Femur (tissue), 1 donor: ENCODE measurements around the gene KRTAP3-2.

Experiments used
- DNase-seq: peaks from one replicate; pipeline ENCODE4 v3.0.0-alpha.2; 2017

KRTAP3-2 gene

DNA sequence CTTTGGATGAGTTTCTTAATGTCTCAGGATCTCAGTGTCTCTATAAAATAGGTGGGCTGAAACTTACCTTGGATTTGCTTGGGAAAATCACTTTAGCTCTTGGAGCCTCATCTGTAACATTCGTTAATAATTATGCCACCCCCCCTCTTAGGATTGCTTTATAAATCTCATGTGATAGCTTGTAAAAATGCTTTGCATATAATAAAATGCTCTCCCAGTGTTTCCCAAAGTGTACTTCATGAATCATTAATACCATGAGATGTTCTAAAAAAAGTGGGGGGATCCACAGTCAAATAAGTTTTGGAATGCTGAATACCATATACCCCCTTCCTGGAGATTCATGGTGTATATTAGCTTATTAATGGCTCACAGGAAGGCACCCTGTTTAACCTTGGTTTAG is 38.1 kb downstream of the KRTAP3-2 start:
- no peak for DNase-seq

GRCh38 chr17:40960144-40960543 is 39.6 kb downstream of the KRTAP3-2 start:
- DNase-seq = no peak

DNA sequence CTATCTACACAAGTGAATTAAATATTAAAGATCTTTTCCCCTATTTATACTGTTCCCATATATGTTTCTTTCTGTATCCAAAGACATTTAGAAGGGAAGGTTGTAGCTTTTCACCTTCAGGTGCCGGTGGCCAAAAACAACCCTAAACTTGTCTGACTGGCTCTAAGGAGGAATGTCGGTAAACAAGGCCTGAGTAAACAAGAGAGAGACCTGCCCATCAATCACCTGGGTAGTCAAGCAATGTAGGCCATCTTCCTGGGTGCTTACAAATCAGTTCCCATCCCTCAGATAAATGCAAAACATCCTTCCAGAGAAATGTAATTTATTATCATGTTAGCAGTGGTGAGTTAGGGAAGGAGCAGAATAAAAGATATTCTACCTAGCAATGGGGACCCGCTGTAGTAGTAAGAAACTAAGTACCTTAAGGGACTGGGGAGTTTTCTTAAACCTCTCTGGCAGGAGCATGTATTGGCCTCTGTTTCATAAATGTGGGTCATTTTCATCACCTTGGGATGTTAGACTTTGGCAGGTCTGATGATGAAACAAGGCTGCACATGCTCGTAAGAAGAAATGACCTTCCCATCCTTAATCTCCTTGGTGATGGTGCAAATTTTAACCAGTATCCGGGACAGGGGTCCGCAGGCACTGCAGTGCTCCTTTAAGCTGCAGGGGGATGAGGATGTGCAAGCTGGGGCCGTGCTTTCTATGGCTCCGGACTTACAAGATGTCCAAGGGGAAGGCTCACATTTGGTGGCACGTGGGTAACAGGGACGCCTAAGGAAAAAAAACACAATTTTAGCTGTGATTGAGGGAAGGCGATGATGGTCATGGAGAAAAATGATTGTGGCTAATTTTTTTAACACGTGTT is 41.4 kb downstream of the KRTAP3-2 start:
- DNase-seq = no peak

DNA sequence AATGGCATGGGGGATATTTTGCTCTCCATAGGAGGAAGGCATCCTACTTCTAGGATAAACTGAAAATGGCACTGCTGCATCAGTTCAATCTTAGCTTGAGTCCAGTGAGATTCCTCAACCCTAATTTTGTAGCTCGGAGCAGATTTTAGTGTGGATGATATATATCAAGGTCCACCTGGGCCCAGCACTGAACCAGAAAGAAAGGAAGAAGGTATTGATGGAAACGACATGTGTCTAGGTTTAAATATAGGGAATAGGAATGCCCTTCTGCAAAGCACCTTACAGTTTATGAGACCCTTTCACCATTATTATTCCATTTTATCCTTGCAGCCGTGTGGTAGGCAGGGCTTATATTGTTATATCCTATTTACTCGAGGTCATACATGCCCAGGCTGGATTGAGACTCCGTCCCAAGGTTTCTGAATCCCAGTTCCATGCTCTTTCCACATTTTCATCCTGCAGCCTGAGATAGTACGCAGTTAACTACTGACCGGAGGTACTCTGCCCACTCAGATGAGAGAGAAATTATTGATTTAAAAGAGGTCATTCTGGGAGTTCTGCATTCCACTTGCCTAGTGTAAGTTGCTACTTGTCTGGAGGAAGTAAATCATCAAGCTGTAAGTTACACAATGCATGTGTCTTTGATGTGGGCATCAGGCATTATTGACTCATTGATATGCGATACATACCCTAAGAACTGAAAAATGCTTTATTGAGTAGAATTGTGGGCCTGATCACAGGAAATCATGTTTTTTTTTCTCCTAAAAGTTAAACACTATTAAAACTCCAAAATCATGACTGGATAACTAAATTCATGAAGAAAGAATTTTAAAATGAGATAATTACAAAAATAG is 43.1 kb downstream of the KRTAP3-2 start:
- no peak for DNase-seq

DNA sequence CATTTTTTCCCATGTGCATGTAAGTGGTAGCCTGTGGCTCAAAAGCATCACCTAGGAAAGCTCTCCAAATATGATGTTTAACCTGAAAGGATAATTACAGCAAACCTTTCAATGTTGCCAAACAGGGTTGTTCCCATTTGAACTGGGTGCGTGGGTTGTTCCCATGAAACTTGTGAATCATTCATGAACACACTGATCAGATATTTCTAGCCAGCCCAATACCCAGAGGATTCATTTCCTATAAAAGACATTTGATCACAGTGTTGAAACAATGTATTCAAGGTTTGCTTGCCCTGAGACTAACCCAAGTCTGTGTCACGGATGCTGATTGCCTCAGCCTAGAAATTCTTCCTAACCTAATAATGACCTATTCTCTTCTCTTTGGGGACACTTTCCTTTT is 45.8 kb downstream of the KRTAP3-2 start:
- no peak for DNase-seq

GRCh38 chr17:40952661-40953060 is 47.0 kb downstream of the KRTAP3-2 start:
- DNase-seq = no peak

DNA sequence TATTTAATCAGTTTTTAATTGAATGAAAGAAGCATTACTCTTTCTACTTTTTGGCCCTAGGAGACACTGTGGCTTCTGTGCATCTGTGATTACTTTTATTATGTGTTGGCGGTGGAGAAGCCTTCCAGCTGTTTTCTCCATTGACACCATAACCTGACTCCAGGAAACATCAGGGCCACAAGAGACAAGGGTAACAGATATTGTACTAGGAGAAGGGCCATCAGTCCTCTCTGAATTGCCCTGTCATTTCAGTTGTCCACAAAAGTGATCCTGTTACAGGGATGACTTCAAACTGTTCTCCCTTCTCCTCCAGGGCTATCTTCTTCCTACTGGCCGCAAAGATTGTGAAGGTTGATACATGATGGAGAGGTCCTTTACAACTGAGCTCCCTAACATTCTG is 47.6 kb downstream of the KRTAP3-2 start:
- no peak for DNase-seq

- DNase-seq = no peak
Observed at GRCh38 chr17:40951011-40951622, 48.6 kb downstream of the KRTAP3-2 start.

- DNase-seq = no peak
Observed at GRCh38 chr17:40950176-40950575, 49.5 kb downstream of the KRTAP3-2 start.

- no peak for DNase-seq
Observed at GRCh38 chr17:40949418-40949817, 50.3 kb downstream of the KRTAP3-2 start.
